Measurements from ENCODE around the gene IRX4. TPM values are rescaled to one million over a fixed set of nuclear protein-coding genes. Genes with fewer than 3 reads are reported as not detected.

IRX4 gene
- total and polyA plus RNA-seq, 2 donors (not counting 3 experiments of a cell fraction or from before 2014, with no cell fraction given) = not detected

GRCh38 chr5:1919750-1920149 lies 37.0 kb upstream of the IRX4 start:
- no peak for FAIRE-seq
- Histone ChIP-seq H3K36me3 (ENCODE audit: control insufficient read depth in 2 of 2, extremely low read depth in 1 of 2, insufficient read depth in 2 of 2, low read length in 2 of 2) (no peaks in the 10 kb centered on the region), H3K9me3 (replicated peaks; ENCODE audit: control insufficient read depth, insufficient read depth, low read length) (no peaks in the 10 kb centered on the region), H3K79me2 (ENCODE audit: control insufficient read depth, insufficient read depth, low read length) (no peaks in the 10 kb centered on the region), H3K4me1 (ENCODE audit: control insufficient read depth, extremely low read depth, insufficient read depth, low read length) (no peaks in the 10 kb centered on the region), H4K20me1 (replicated peaks; ENCODE audit: control insufficient read depth, extremely low read depth, insufficient read depth, low read length) (no peaks in the 10 kb centered on the region), H3K4me3 (replicated peaks in 1 of 3; ENCODE audit: insufficient read depth in 1 of 3, low read depth in 1 of 3, low read length in 3 of 3) (no peak overlapping the region), H3K9me1 (replicated peaks; ENCODE audit: control insufficient read depth, extremely low read depth, insufficient read depth, low read length) (no peaks in the 10 kb centered on the region), H2AFZ (ENCODE audit: low read depth, low read length) (no peak overlapping the region), H3K27me3 (ENCODE audit: control insufficient read depth in 2 of 2, insufficient read depth in 2 of 2, low read length in 2 of 2) (no peaks in the 10 kb centered on the region), H3K4me2 (ENCODE audit: insufficient read depth, low read length) (no peak overlapping the region), H3K9ac (replicated peaks; ENCODE audit: extremely low read depth, insufficient read depth, low read length) (no peak overlapping the region), H3K27ac (ENCODE audit: insufficient read depth, low read depth, low read length) (no peak overlapping the region)
- TF ChIP-seq CTCF (IDR thresholded peaks at IDR 0.05; ENCODE audit: extremely low read depth in 1 of 2, insufficient read depth in 1 of 2, low read depth in 1 of 2, low read length in 2 of 2) (no peak), JUN (IDR thresholded peaks at IDR 0.05; ENCODE audit: borderline replicate concordance, insufficient read depth, insufficient read length, low read depth) (no peak), FOS (IDR thresholded peaks at IDR 0.05; ENCODE audit: borderline replicate concordance, insufficient read depth, low read length) (no peak), POLR2AphosphoS5 (IDR thresholded peaks at IDR 0.05; ENCODE audit: insufficient read depth, low read depth, low read length) (no peak), GATA2 (IDR thresholded peaks at IDR 0.05; ENCODE audit: insufficient read depth, insufficient read length, low read depth, low read length) (no peak), EZH2 (IDR thresholded peaks at IDR 0.05; ENCODE audit: borderline replicate concordance, low read depth, low read length, severe bottlenecking) (no peak), MYC (IDR thresholded peaks at IDR 0.05; ENCODE audit: low read depth, low read length) (no peak), POLR2A (IDR thresholded peaks at IDR 0.05; ENCODE audit: low read depth, low read length) (no peak)
- TF ChIP-seq, protein P1, sequence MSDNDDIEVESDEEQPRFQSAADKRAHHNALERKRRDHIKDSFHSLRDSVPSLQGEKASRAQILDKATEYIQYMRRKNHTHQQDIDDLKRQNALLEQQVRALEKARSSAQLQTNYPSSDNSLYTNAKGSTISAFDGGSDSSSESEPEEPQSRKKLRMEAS (IDR thresholded peaks at IDR 0.05; ENCODE audit: insufficient read depth, insufficient read length) = no peak
- BruUV-seq (replicated peaks) = no TSS peak
- ChIA-PET POLR2A (no interaction called here), CTCF (no interaction called here)
- dilution Hi-C loops (cut with MboI; ENCODE audit: extremely low pct_ligation_motif_present, low sequenced_read_pairs) = no loop called here
- DNase-seq (ENCODE audit: low read depth, low spot score) = no peak
- intact Hi-C loops (cut with micrococcal nuclease) = no loop called here
